Endometrial microvascular endothelial cells (primary cell): ENCODE data around the gene PEMT. TPM values are rescaled to one million over a fixed set of nuclear protein-coding genes. Genes with fewer than 3 reads are reported as not detected.

Experiments used
- in situ Hi-C: cut with HindIII; loops from 2 replicates; pipeline ENCODE4 v1.10.0; 2017; ENCODE audit warnings: low sequenced_read_pairs, low pct_unique_long_range_greater_than_20kb; ENCODE audit errors: inconsistent ontology term
- total RNA-seq: library from RNA; depleted of rRNA; stranded (reverse); fragments of >200 nt; gene quantifications from one replicate; pipeline ENCODE4 v1.2.3, GENCODE V29; 2015; ENCODE audit errors: inconsistent ontology term

PEMT gene
- total RNA-seq, 1 donor from 2014 or later = 33.3 TPM

GRCh38 chr17:17542906-17543635 is 48.4 kb downstream of the PEMT start:
- in situ Hi-C loops = no loop called here

- in situ Hi-C loops = no loop called here
These were observed 49.9 kb downstream of the PEMT start for GRCh38 chr17:17541640-17542001.

GRCh38 chr17:17540935-17541639 is 50.4 kb downstream of the PEMT start:
- in situ Hi-C loops = no loop called here

GRCh38 chr17:17540278-17540906 is 51.1 kb downstream of the PEMT start:
- in situ Hi-C loops = no loop called here

DNA sequence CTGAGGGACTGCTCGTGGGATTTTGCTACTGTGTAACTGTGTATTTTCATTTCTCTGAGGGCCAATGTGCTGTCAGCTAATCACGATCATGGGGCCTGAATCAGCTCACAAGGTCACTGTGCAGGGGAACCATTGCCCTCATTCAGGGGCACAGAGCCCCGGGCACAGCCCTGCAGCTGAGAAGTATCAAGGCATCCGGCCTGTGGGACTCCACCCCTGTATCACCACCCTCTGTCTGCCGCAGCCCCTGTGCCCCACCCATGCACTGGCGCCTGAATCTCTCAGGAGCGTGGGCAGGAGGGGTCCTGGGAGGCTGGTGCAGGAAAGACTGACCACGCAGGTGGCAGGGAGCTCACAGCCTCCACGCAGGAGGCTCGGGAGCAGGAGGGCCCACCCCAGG is 51.9 kb downstream of the PEMT start:
- in situ Hi-C loops = no loop called here

GRCh38 chr17:17538417-17539391 is 52.8 kb downstream of the PEMT start:
- in situ Hi-C loops = no loop called here

DNA sequence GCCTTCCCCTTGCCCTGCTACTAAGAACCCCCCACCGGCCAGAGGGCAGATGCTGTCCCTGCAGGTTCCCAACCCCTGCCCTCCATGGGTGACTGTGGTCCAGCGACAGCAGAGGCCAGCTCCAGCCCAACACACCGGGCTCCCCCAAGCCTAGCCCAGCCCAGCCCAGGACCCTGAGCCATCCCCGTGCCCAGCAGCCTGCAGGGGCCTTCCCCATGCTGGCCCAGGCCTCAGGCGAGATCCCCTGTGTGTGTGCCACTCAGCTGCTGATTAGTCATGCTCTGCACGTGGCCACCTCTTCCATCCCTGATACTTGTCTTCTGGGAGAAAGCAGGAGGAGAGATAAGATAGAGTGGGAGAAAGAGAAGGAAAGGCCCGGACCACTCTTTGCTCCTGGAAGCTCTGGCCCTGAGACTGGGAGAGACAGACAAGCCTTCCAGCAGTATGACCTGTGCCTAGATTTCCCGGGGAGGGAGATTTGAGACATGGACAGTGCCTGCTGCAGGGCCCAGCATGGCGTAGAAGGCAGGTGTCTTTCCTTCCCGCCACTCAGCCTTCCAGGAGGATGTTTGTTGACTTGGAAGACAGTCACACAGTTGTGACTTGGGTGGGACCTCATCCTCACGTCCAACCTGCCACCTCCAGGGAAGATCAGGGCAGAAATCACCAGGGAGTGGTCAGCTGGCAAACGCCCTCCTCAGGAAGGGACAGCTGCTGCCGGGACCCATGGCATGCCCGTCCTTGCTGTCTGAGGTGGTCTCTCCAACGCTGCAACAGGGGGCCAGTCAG is 54.0 kb downstream of the PEMT start:
- in situ Hi-C loops = no loop called here

- in situ Hi-C loops = no loop called here
These were observed 54.8 kb downstream of the PEMT start for GRCh38 chr17:17536702-17537101.

DNA sequence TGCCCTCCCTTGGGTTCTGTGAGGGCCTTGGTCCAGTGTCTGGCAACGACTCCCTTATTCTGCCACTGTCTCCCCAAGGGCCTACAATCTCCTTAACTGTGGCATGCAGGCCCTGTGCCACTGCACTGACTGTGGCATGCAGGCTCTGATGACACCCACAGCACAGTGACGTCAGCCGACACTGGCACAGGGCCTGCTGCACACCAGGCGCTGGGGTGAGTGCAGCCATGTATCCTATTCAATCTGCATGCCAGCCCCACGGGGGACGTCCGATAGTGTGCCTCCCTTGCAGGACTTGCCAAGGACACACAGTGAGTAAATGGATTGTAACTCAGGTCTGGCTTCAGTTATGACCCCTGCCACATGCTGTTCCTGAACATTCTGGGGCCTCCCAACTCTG is 55.6 kb downstream of the PEMT start:
- in situ Hi-C loops = no loop called here

DNA sequence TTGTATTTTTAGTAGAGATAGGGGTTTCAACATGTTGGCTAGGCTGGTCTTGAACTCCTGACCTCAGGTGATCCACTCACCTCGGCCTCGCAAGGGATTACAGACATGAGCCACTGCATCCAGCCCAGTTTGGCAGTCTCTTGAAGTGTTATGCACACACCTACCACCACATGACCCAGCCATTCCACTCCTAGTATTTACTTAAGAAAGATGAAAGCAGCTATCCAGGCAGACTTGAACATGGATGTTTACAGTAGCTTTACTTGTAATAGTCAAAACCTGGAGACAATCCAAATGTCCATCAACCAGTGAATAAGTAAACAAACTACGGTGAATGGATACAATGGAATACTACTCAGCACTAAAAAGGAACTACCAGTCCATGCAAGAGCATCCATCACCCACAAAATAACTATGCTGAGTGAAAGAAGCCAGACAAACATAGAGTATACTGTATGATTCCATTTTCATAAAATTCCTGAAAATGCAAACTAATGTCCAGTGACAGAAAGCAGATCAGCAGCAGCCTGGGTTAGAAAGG is 57.5 kb downstream of the PEMT start:
- in situ Hi-C loops = no loop called here

DNA sequence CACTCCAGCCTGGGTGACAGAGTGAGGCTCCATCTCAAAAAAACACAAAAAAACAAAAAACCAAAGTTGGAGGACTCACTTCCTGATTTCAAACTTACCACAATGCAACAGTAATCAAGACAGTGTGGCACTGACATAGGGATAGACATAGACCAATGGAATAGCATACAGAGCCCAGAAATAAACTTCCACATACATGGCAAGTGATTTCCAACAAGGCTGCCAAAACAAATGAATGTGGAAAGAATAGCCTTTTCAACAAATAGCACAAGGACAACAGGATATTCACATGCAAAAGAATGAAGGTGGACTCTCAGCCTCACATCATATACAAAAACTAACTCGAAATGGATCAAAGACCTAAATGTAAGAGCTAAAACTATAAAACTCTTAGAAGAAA is 58.5 kb downstream of the PEMT start:
- in situ Hi-C loops = no loop called here

DNA sequence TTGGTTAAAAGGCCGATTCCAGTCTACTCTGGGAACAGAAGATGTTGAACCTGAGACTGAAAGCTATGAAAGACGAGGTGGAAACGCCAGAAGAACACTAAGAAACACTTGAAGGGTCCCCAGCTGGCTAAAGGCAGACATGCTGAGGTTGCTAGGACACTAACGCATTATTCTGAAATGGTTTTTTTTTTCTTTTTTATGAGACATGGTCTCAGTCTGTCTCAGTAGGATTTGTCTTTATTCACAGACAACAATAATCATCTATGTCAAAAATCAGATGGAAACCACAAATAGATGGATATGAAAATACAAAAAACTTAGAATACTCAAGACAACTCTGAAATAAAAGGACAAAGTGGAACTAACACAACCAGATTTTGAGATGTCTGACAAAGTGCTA is 60.4 kb downstream of the PEMT start:
- in situ Hi-C loops = no loop called here

GRCh38 chr17:17528696-17529652 is 62.5 kb downstream of the PEMT start:
- in situ Hi-C loops = loop anchor here (10.0 kb wide), 1 partner anchor 66 kb away; the partner anchor contains the start of gene PEMT

DNA sequence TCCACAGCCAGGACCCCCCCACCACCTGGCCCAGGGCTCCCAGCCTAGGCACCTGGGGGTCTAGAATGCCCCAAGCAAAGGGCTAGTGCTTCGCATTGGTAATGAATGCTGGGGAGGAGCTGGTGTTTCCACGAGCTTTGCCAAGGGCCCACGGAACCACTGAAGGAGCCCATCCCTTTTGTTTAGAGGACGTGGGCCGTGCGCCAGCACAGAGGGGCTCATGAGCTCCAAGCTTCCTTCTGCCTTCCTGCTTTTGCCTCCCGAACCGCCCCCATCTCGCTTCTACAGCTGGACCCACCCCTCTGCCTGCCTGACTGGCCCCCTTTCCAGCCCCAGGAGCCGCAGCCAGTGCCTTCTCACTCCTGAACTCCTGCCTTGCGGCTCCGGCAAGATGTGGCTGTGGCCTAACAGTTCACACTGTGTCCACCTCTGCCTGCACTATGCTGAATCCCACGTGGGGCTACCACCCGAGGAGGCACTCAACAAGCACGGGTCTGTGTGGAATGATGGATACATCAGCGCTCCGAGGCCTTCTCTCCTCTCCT is 63.5 kb downstream of the PEMT start:
- in situ Hi-C loops = loop anchor here (10.0 kb wide), 1 partner anchor 67 kb away; the partner anchor contains the start of gene PEMT

- in situ Hi-C loops = loop anchor here (10.0 kb wide), 1 partner anchor 67 kb away; the partner anchor contains the start of gene PEMT
These were observed 64.0 kb downstream of the PEMT start for GRCh38 chr17:17527534-17527933.

DNA sequence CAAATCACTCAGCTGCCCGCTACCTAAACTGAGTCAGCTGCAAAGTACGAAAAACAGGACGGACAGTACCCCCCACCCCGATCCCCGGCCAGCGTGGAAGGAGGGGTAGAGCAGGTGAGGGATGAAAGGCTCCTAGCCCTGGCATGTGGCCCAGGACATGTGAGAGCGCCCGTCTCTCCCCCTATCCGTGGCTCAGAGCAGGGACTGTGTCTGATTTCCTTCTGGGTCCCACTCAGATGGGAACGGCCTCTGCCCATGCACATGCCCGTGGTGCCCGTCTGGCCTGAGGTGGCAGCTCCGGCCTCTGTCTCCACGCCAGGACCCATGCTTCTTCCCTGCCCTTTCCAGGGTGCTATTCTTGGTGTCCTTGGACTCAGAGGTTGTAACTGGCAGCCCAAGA is 65.1 kb downstream of the PEMT start:
- in situ Hi-C loops = loop anchor here (10.0 kb wide), 1 partner anchor 68 kb away; the partner anchor contains the start of gene PEMT
